ENCODE data around the gene ALOXE3.
"Not testable (repeated sequence)": the region's sequence is repeated elsewhere in the genome, so short reads cannot be mapped to it uniquely, and the experiment has no call there.

Gene ALOXE3

GRCh38 chr17:8087952-8088230 lies 30.4 kb downstream of the ALOXE3 start:
- DNase-seq = no peak

- no peak for DNase-seq
These were observed 31.0 kb downstream of the ALOXE3 start, which contains the start of gene ALOX12B for GRCh38 chr17:8087075-8087951. TSS of gene ALOX12B (minus strand) at chr17:8087716. CDS start at chr17:8087442, 274 bp downstream.

DNA sequence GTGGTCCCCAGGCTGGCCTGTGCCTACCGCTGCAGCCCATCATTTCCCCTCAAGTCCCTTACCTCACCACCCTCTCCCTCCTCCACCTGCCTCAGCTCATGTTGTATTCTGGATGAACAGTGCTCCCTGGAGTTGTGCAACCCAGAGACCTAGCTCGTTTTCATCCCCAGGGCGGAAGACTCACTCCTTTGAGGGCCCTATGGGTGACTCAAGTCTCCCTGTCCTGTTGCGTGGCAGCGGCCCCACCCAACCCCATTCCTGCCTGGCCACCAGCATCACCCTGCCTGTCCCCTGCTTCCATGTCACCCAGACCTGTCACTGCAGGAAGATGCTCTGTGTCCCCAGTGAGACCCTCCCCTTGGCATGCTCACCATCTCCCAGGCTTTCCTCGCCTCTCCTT lies 34.1 kb downstream of the ALOXE3 start:
- DNase-seq = no peak

DNA sequence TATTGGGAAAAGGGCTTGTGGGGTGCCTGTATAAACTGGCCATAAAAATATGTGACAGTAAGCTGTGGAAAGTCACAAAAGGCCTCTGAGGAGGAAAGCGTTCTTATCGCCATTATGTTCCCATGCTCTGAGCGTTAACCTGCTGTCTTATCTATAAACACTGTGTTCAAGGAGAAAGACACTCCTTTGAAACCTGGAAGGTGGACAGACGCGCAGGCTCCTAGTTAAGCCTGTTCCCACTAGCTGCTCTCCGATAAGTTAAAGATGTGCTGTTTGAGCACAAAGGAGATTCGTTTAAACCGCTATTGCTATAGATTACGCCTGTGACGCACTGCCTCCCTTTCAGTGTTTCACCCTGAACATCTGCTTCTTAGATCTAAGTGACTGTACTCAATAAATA lies 36.0 kb downstream of the ALOXE3 start:
- no peak for DNase-seq

DNA sequence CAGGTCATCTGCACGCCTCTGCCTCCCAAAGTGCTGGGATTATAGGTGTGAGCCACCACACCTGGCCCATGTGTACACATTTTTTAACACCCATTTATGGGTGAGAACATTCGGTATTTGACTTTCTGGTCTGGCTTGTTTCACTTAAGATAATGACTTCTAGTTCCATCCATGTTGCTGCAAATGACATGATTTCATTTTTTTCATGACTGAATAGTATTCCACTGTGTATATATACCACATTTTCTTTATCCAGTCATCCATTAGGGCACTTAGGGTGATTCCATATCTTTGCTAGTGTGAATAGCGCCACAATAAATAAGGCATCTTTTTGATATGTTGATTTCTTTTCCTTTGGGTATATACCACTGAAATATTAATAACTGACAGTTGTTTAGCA lies 36.4 kb downstream of the ALOXE3 start:
- DNase-seq = no peak

- DNase-seq = no peak
These were observed 37.5 kb downstream of the ALOXE3 start for GRCh38 chr17:8080799-8081219.

- DNase-seq = no peak
These were observed 38.0 kb downstream of the ALOXE3 start for GRCh38 chr17:8080208-8080798.

DNA sequence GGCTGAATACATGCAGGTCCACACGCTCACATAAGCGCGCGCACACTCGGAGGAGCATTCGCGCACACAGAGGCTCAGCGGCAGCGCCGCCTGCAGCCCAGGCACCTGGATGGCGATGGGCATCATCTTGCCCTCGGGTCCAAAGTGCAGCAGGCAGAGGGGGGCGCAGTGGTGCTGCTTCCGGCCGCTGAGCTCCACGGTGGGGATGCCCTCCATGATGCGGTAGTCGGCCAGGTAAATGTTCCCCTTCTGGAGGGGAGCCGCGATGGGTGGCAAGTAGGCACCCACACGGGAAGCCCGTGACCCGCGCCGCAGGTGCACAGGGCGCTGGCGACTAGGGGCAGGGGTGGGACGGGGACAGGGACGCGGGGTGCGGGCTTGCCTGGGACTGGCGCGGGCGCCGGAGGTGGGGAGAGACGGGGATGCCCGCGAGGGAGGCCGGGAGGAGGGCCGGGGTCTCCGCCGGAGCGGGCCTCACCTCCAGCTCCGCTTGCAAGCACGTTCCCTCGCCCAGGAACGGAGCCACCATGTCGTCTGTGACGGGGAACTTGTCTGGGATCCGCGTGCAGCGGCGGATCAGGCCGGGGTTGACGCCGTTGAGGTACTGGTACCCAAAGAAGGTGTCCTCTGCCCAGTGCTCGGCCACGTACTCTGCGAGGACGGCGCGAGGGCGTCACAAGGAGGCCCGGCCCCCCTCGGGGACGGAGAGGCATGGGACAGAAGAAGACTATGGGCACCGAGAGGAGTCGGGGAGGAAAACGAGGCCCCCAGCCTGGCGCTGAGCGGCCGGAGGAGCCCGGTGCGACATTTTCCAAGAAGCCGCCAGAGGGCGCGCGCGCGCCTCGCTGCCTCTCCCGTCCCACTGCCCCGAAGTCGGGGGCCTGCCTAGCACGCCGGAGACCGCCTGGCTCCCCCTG lies 38.8 kb downstream of the ALOXE3 start:
- DNase-seq = no peak

GRCh38 chr17:8077939-8078338 lies 40.4 kb downstream of the ALOXE3 start:
- not testable (repeated sequence) for DNase-seq

DNA sequence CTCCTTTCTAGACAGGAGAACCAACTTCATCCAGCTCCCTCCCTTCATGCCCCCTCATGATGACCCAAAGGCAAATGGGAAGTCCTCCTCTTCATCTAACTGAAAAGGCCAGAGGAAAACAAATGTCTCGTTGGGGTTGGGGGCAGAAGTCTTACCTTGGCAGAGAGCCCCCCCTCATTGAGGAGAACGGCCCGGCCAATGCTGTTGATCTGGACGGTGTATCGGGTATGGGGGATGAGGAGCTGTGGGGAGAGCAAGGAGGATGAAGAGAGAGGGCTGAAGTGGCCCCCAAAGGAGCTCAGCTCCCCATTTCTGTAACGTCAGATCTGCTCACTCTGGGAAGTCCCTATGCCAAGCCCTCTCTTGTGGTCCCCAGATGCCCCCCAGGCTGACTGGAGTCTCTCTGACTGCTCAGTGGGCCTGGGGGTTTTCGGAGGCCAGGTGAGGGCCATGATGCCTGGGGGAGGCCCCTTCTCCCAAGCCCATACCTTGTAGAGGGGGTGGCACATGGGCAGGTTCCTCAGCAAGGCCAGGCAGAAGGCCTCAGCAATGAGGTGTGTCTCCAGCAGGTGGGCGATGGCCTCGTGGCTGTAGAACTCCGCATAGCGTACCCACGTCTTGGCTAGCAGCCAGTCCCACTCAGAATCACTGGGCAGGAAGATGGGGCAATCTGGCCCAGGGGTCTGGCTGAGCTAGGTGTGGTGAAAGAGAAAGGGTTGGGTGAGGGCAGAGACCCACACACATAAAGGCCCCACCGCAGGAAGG lies 41.6 kb downstream of the ALOXE3 start:
- no peak for DNase-seq

DNA sequence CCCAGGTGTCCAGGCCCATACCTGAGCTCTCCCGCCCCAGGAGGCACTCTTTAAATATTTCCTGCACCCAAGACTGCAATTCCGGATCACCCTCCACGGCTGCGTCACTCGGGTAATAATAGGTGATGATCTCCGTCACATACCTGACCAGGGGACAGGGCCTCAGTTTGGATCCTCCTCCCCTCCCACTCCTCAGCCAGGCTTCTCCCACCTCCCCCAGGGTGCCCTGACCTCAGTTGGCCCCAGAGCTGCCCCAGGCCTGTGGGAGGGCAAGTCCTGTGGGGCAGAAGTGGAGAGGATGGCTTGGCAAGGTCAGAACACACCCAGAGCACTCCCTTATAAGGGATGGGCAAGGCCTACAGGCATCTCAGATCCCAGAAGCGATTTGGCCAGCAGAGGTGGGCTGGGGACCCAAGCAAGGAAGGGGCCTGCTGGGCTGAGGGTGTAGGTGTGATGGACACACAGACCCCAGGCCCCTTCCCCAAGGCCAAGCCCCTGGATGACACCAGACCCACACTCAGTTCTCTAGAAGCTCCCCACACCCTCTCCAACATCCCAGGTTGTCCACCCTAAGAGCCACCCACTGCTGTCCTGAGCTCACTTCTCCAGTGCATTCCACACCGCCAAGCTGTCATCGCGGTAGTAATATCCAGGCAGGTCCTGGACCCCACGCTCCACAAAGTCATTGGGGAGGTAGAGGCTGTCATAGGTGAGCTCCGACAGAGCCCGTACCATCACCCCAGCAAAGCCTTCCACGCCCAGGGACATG lies 42.6 kb downstream of the ALOXE3 start:
- DNase-seq = no peak

- DNase-seq = no peak
These were observed 43.2 kb downstream of the ALOXE3 start for GRCh38 chr17:8075081-8075480.

DNA sequence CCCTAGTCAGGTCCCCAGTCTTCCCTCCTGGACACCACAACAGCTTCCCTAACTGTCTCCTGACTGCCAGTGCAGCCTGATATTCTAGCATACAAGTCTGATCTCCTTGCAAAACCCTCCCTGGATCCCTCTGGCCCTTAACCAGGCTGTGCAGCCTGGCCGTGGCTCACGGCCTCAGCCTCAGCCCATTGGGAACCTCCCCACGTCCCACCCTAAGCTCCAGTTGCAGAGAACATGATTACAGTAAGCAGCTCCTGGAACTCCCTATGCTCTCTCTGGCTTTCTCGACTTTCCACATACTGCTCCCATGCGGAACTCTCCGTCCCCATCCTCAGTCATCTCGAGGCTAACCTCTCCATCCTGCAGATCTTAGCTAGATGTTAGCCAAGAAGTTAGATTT lies 43.8 kb downstream of the ALOXE3 start:
- no peak for DNase-seq

DNA sequence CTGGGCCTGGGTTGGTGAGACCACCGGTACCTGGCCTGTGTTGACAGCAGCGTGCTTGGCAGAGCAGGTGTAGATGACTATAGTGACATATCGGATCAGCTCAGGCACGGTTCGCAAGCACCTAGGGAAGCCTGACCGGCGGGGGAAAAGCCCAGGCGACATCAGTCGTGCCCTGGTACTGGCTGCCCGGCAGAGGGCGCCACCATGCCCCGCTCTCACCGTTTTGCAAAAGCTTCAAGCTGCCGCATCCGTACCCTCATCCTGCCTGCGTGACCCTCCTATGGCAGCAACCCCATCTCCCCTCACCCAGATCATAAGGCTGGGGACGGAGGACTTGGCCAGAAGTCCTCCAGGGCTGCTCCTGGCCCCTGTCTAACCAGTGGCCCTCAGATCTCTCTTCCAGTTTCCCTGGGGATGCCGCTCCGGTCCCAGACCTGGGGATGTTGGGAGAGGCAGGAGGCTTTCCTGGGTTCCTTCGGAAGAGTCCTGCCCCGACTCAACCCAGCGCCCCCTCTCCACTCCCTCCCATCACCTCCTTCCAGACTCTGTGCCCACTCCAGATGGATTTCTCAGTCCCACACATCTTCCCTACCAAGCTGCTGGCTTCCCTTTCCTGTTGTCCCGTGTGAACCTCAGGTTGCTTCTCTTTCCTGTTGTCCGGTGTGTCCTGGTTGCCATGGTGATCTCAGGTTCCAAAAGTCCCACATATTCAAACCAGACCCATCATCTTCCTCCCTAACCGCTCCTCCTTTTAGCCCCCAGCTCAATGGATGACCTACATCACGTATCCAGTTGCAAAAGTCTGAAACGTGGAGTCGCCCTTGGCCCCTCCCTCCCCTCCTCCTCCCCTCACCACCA lies 44.5 kb downstream of the ALOXE3 start:
- DNase-seq = no peak

- no peak for DNase-seq
These were observed 45.4 kb downstream of the ALOXE3 start for GRCh38 chr17:8072729-8073461.

DNA sequence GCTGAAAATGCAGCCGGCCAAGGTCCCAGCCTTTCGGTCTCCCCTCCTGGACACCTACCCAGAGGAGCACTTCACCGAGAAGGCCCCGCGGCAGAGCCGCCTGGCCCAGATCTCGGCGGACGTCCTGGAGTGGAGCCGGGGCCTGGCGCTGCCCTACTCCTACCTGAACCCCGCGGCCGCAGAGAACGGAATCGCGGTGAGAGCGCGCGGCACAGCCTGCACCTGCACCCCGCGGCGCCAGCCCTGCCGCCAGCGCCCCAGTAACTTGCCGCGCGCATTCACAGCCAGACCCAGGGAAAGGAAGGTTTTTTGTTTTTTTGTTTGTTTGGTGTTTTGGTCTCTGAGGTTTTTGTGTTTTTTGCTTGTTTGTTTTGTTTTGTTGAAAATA lies 46.0 kb downstream of the ALOXE3 start:
- DNase-seq = no peak

GRCh38 chr17:8071496-8071895 lies 46.8 kb downstream of the ALOXE3 start:
- no peak for DNase-seq

GRCh38 chr17:8069587-8069860 lies 48.8 kb downstream of the ALOXE3 start:
- DNase-seq = no peak

- no peak for DNase-seq
These were observed 49.4 kb downstream of the ALOXE3 start for GRCh38 chr17:8068736-8069586.

GRCh38 chr17:8067806-8068205 lies 50.5 kb downstream of the ALOXE3 start:
- DNase-seq = no peak
